ENCODE results near the gene ZNF593.

The ZNF593 gene

GRCh38 chr1:26171084-26172072 lies 1.7 kb downstream of the ZNF593 start, which contains the start of gene ZNF593OS:
ZNF593OS (minus strand) TSS chr1:26171832; CDS start chr1:26171661, 171 bp downstream.
- DNase-seq, result no peak

- DNase-seq, result no peak
Measured at GRCh38 chr1:26175346-26175745, 5.6 kb downstream of the ZNF593 start.

- DNase-seq, result no peak
Measured at GRCh38 chr1:26177182-26177684, 7.5 kb downstream of the ZNF593 start, which contains the start of gene CNKSR1. CNKSR1 (plus strand) TSS chr1:26177491; CDS start chr1:26177548, 57 bp downstream.

GRCh38 chr1:26180010-26180506 lies 10.3 kb downstream of the ZNF593 start:
- DNase-seq, result no peak

- DNase-seq, result peak; percentile 79
Measured at GRCh38 chr1:26181586-26182382, 12.1 kb downstream of the ZNF593 start.

GRCh38 chr1:26182383-26182696 lies 12.6 kb downstream of the ZNF593 start:
- DNase-seq, result no peak

- DNase-seq, result no peak
Measured at GRCh38 chr1:26184086-26184485, 14.4 kb downstream of the ZNF593 start.

- no peak for DNase-seq
Measured at GRCh38 chr1:26184883-26185282, 15.2 kb downstream of the ZNF593 start.

- no peak for DNase-seq
Measured at GRCh38 chr1:26187882-26188281, 18.2 kb downstream of the ZNF593 start.

GRCh38 chr1:26188477-26188876 lies 18.8 kb downstream of the ZNF593 start:
- no peak for DNase-seq

- no peak for DNase-seq
Measured at GRCh38 chr1:26189331-26189730, 19.6 kb downstream of the ZNF593 start.

GRCh38 chr1:26189751-26190275 lies 20.1 kb downstream of the ZNF593 start:
- DNase-seq, result no peak

- DNase-seq, result peak; percentile 85
Measured at GRCh38 chr1:26190373-26190987, 20.8 kb downstream of the ZNF593 start, which contains the start of gene CATSPER4. CATSPER4 (plus strand) TSS chr1:26190602; CDS start chr1:26190628, 26 bp downstream.

GRCh38 chr1:26191739-26192138 lies 22.0 kb downstream of the ZNF593 start:
- DNase-seq, result no peak

- DNase-seq, result no peak
Measured at GRCh38 chr1:26195805-26196204, 26.1 kb downstream of the ZNF593 start.

- no peak for DNase-seq
Measured at GRCh38 chr1:26197301-26197700, 27.6 kb downstream of the ZNF593 start.

- DNase-seq, result no peak
Measured at GRCh38 chr1:26197813-26198212, 28.1 kb downstream of the ZNF593 start.

GRCh38 chr1:26200413-26200812 lies 30.7 kb downstream of the ZNF593 start:
- no peak for DNase-seq

GRCh38 chr1:26203642-26204318 lies 34.1 kb downstream of the ZNF593 start:
- no peak for DNase-seq

GRCh38 chr1:26210147-26210870 lies 40.6 kb downstream of the ZNF593 start:
- no peak for DNase-seq

GRCh38 chr1:26212726-26213125 lies 43.0 kb downstream of the ZNF593 start:
- DNase-seq, result no peak

Data from NCI-H226 (cell line).